Stomach (tissue), 4 donors: Measurements from ENCODE around the gene ELMOD3.

Experiments used
- CTCF ChIP-seq, 7 experiments: fragments of 450-650 bp in 4 of 7; fragments of 200-600 bp in 3 of 7; sonication (generic) in 3 of 7; IDR thresholded peaks; one replicate each; pipeline ENCODE4 v1.5.1; 2016 to 2019; ENCODE audit warnings: antibody characterized with exemption in 7 of 7, control low read depth in 2 of 7, mild to moderate bottlenecking in 1 of 7
- EP300 ChIP-seq: sonication (generic); formaldehyde crosslinking; IDR thresholded peaks from one replicate; pipeline ENCODE4 v1.6.1; 2017; ENCODE audit warnings: antibody characterized with exemption
- POLR2A ChIP-seq, 4 donors: fragments of 450-650 bp; IDR thresholded peaks; one replicate each; pipeline ENCODE4 v1.6.1; 2016; ENCODE audit warnings: antibody characterized with exemption in 4 of 4, control low read depth in 2 of 4, mild to moderate bottlenecking in 1 of 4, moderate library complexity in 1 of 4
- POLR2AphosphoS5 ChIP-seq, 3 donors: sonication (generic); formaldehyde crosslinking; IDR thresholded peaks; one replicate each; pipeline ENCODE4 v1.6.1; 2016; ENCODE audit warnings: antibody characterized with exemption in 3 of 3

- no peak for TF ChIP-seq CTCF (IDR thresholded peaks at IDR 0.05)
- TF ChIP-seq EP300: no peak
- TF ChIP-seq POLR2A (IDR thresholded peaks at IDR 0.05): no peak
- no peak for TF ChIP-seq POLR2AphosphoS5 (IDR thresholded peaks at IDR 0.05)
These were observed 41.4 kb downstream of the ELMOD3 start for GRCh38 chr2:85395912-85396475.
